ENCODE measurements around the gene CHD6. TPM values are rescaled to one million over a fixed set of nuclear protein-coding genes. Genes with fewer than 3 reads are reported as not detected.

Gene CHD6
- total RNA-seq, 2 experiments from 2014 or later: 26.9 to 45.7 TPM

- H3K9me2 ChIP-seq (ENCODE audit: insufficient read depth, low read length): no peaks in the 10 kb centered on the region
- no peaks in the 10 kb centered on the region for H4K20me1 ChIP-seq (ENCODE audit: insufficient read depth, low read length)
- H3K79me2 ChIP-seq (ENCODE audit: insufficient read depth, low read depth, low read length): no peaks in the 10 kb centered on the region
- H3K4me1 ChIP-seq (ENCODE audit: insufficient read depth, low read length, poor library complexity, severe bottlenecking): no peaks in the 10 kb centered on the region
- DNase-seq (ENCODE audit: low spot score): no peak
- no TSS peak for BruUV-seq (replicated peaks)
- H3K9me3 ChIP-seq (ENCODE audit: low read length): no peaks in the 10 kb centered on the region
- no peak overlapping the region for H3K27ac ChIP-seq (ENCODE audit: low read depth, low read length, poor library complexity, severe bottlenecking)
- H3K36me3 ChIP-seq (ENCODE audit: insufficient read depth, low read length): peaks cover 70% of the 10 kb centered on the region
- POLR2A ChIA-PET: no interaction called here
- H3K4me2 ChIP-seq (ENCODE audit: low read length): no peak overlapping the region
- CTCF ChIA-PET (ENCODE audit: unreplicated experiment): no interaction called here
- no peak overlapping the region for H3K4me3 ChIP-seq (ENCODE audit: low read depth, low read length, poor library complexity, severe bottlenecking)
- TF ChIP-seq EZH2phosphoT487 (IDR thresholded peaks at IDR 0.05; ENCODE audit: borderline replicate concordance, low read depth, low read length): no peak
- TF ChIP-seq, protein P1, sequence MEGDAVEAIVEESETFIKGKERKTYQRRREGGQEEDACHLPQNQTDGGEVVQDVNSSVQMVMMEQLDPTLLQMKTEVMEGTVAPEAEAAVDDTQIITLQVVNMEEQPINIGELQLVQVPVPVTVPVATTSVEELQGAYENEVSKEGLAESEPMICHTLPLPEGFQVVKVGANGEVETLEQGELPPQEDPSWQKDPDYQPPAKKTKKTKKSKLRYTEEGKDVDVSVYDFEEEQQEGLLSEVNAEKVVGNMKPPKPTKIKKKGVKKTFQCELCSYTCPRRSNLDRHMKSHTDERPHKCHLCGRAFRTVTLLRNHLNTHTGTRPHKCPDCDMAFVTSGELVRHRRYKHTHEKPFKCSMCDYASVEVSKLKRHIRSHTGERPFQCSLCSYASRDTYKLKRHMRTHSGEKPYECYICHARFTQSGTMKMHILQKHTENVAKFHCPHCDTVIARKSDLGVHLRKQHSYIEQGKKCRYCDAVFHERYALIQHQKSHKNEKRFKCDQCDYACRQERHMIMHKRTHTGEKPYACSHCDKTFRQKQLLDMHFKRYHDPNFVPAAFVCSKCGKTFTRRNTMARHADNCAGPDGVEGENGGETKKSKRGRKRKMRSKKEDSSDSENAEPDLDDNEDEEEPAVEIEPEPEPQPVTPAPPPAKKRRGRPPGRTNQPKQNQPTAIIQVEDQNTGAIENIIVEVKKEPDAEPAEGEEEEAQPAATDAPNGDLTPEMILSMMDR (conservative IDR thresholded peaks at IDR 0.05; ENCODE audit: low read length): no peak
- no peak overlapping the region for H2AFZ ChIP-seq (ENCODE audit: low read length)
- intact Hi-C loops (cut with micrococcal nuclease; ENCODE audit: unreplicated experiment): no loop called here
Measured at GRCh38 chr20:41443691-41444090, 174.5 kb downstream of the CHD6 start.

GRCh38 chr20:41440882-41441281, 177.3 kb downstream of the CHD6 start:
- no peaks in the 10 kb centered on the region for H3K79me2 ChIP-seq (ENCODE audit: insufficient read depth, low read depth, low read length)
- H3K9me3 ChIP-seq (ENCODE audit: low read length): no peaks in the 10 kb centered on the region
- no peak overlapping the region for H2AFZ ChIP-seq (ENCODE audit: low read length)
- no peak for TF ChIP-seq EZH2phosphoT487 (IDR thresholded peaks at IDR 0.05; ENCODE audit: borderline replicate concordance, low read depth, low read length)
- TF ChIP-seq, protein P1 (conservative IDR thresholded peaks at IDR 0.05; ENCODE audit: low read length): no peak
- ChIA-PET POLR2A (interaction anchor here (0.5 kb wide), 1 partner anchor 10 kb away, joined by 3 read pairs; no protein-coding TSS in a partner anchor), CTCF (ENCODE audit: unreplicated experiment) (no interaction called here)
- no peaks in the 10 kb centered on the region for H3K9me2 ChIP-seq (ENCODE audit: insufficient read depth, low read length)
- intact Hi-C loops (cut with micrococcal nuclease; ENCODE audit: unreplicated experiment): no loop called here
- no TSS peak for BruUV-seq (replicated peaks)
- H3K4me2 ChIP-seq (ENCODE audit: low read length): no peak overlapping the region
- no peak for DNase-seq (ENCODE audit: low spot score)
- no peak overlapping the region for H3K4me3 ChIP-seq (ENCODE audit: low read depth, low read length, poor library complexity, severe bottlenecking)
- H4K20me1 ChIP-seq (ENCODE audit: insufficient read depth, low read length): no peaks in the 10 kb centered on the region
- H3K27ac ChIP-seq (ENCODE audit: low read depth, low read length, poor library complexity, severe bottlenecking): no peak overlapping the region
- no peaks in the 10 kb centered on the region for H3K4me1 ChIP-seq (ENCODE audit: insufficient read depth, low read length, poor library complexity, severe bottlenecking)
- H3K36me3 ChIP-seq (ENCODE audit: insufficient read depth, low read length): peaks cover 59% of the 10 kb centered on the region

- TF ChIP-seq, protein P1 (conservative IDR thresholded peaks at IDR 0.05; ENCODE audit: low read length): no peak
- no peak for TF ChIP-seq EZH2phosphoT487 (IDR thresholded peaks at IDR 0.05; ENCODE audit: borderline replicate concordance, low read depth, low read length)
- POLR2A ChIA-PET: no interaction called here
- Histone ChIP-seq H3K4me2 (ENCODE audit: low read length) (no peak overlapping the region), H3K79me2 (ENCODE audit: insufficient read depth, low read depth, low read length) (no peaks in the 10 kb centered on the region), H3K36me3 (ENCODE audit: insufficient read depth, low read length) (peaks cover 53% of the 10 kb centered on the region), H3K9me2 (ENCODE audit: insufficient read depth, low read length) (no peaks in the 10 kb centered on the region), H3K4me1 (ENCODE audit: insufficient read depth, low read length, poor library complexity, severe bottlenecking) (no peaks in the 10 kb centered on the region), H3K27ac (ENCODE audit: low read depth, low read length, poor library complexity, severe bottlenecking) (no peak overlapping the region), H4K20me1 (ENCODE audit: insufficient read depth, low read length) (no peaks in the 10 kb centered on the region), H3K9me3 (ENCODE audit: low read length) (0 out of 2 replicates have a peak, but pooled peaks cover 4% of the 10 kb centered on the region), H3K4me3 (ENCODE audit: low read depth, low read length, poor library complexity, severe bottlenecking) (no peak overlapping the region), H2AFZ (ENCODE audit: low read length) (no peak overlapping the region)
- DNase-seq (ENCODE audit: low spot score): no peak
- intact Hi-C loops (cut with micrococcal nuclease; ENCODE audit: unreplicated experiment): no loop called here
- CTCF ChIA-PET (ENCODE audit: unreplicated experiment): no interaction called here
- BruUV-seq (replicated peaks): no TSS peak
Measured at GRCh38 chr20:41437836-41438235, 180.3 kb downstream of the CHD6 start.

Measured in OCI-LY7 (cell line).